OCI-LY3 (cell line): ENCODE measurements around the gene KIAA1191.

ENCODE experiments used
- EZH2phosphoT487 ChIP-seq: fragments of 200-600 bp; shearing (Covaris generic); IDR thresholded peaks from 2 replicates; pipeline ENCODE4 v1.6.1; 2018; ENCODE audit warnings: antibody characterized with exemption, mixed run types, low read depth
- TF ChIP-seq, protein P1 (sequence below): fragments of 200-600, 300-600 bp; sonication (generic); IDR thresholded peaks from 2 replicates; pipeline ENCODE4 v1.5.1; 2014; ENCODE audit warnings: antibody characterized with exemption, low read length, low read depth

DNA sequence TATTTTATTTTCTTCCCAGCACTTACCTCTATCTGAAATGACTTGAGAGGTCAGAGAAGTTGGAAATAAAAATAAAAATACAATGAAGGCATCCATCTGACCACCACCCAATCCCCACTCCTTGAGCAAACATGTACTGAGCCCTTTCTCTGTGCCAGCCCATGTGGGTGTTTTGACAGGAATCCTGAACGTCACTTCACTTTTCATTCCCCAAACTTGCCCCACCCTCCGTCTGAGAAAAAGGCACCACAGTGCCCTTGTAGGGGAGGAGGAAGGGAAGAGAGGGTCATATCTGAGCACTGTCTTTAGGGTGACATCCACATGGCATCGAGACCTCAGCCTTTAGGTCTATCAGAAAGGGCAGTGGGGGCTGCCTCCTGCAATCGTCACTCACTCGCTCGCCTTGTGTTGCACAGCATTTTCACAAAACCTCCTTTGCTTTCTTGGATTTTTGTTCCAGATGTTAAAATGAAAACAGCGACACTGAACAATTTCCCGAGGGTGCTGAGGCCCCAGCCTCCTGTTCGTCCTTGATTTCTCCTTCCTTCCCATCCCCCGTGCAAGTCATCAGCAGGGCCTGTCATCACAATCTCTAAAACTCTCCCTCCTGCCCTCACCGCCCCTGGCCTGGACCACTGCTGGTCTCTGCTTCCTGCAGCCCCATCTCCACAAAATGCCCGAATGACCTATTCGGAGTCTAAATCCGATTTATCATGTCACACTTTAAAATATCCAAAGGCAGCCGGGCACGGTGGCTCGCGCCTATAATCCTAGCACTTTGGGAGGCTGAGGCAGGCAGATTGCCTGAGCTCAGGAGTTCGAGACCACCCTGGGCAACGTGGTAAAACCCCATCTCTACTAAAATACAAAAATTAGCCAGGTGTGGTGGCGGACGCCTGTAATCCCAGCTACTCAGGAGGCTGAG, 40.0 kb upstream of the KIAA1191 start:
- TF ChIP-seq, protein P1, sequence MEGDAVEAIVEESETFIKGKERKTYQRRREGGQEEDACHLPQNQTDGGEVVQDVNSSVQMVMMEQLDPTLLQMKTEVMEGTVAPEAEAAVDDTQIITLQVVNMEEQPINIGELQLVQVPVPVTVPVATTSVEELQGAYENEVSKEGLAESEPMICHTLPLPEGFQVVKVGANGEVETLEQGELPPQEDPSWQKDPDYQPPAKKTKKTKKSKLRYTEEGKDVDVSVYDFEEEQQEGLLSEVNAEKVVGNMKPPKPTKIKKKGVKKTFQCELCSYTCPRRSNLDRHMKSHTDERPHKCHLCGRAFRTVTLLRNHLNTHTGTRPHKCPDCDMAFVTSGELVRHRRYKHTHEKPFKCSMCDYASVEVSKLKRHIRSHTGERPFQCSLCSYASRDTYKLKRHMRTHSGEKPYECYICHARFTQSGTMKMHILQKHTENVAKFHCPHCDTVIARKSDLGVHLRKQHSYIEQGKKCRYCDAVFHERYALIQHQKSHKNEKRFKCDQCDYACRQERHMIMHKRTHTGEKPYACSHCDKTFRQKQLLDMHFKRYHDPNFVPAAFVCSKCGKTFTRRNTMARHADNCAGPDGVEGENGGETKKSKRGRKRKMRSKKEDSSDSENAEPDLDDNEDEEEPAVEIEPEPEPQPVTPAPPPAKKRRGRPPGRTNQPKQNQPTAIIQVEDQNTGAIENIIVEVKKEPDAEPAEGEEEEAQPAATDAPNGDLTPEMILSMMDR, result no peak
- TF ChIP-seq EZH2phosphoT487, result no peak
